Pancreas (tissue), 10 donors: ENCODE results near the gene EMILIN1. TPM values are rescaled to one million over a fixed set of nuclear protein-coding genes. Genes with fewer than 3 reads are reported as not detected.
"Not testable (repeated sequence)": the region's sequence is repeated elsewhere in the genome, so short reads cannot be mapped to it uniquely, and the experiment has no call there.

ENCODE experiments used
- ATAC-seq, 4 donors: fragments of 200-7000 bp; cut with Tn5 transposase; one replicate each; pipeline versions ENCODE4 v1.8.0 to v1.9.1; 2020; ENCODE audit warnings: mild to moderate bottlenecking in 4 of 4, moderate library complexity in 4 of 4
- DNase-seq, 6 donors: peaks; one replicate each; pipeline ENCODE4 v3.0.0-alpha.2; 2020
- FAIRE-seq: peaks from 2 replicates; lab custom pipeline; 2012; peaks lifted over from hg19 to GRCh38; lab: Jason Lieb, UNC
- H3K27ac ChIP-seq, 4 donors: fragments of 200-600 bp; sonication (generic); 1 replicate in 3 of 4; 2 replicates in 1 of 4; pipeline versions ENCODE4 v1.5.0 to v1.8.0; 2020
- H3K27me3 ChIP-seq, 4 donors: fragments of 200-600 bp; one replicate each; pipeline ENCODE4 v1.8.0; 2021
- H3K36me3 ChIP-seq, 3 donors: fragments of 200-600 bp; sonication (generic) in 1 of 3; one replicate each; pipeline versions ENCODE4 v1.5.0 to v1.8.0; 2020 to 2021
- H3K4me1 ChIP-seq, 3 donors: fragments of 200-600 bp; one replicate each; pipeline ENCODE4 v1.8.0; 2021
- H3K4me3 ChIP-seq, 4 donors: fragments of 200-600 bp; sonication (generic) in 2 of 4; one replicate each; pipeline versions ENCODE4 v1.5.0 to v1.8.0; 2020 to 2021
- H3K9me3 ChIP-seq, 4 donors: fragments of 200-600 bp; one replicate each; pipeline ENCODE4 v1.8.0; 2021
- CTCF ChIP-seq, 4 donors: fragments of 200-600 bp; sonication (generic) in 3 of 4; IDR thresholded peaks; one replicate each; pipeline versions ENCODE4 v1.5.0 to v1.8.0; 2021; ENCODE audit warnings: antibody characterized with exemption in 4 of 4
- WGBS, 2 donors: extraction: QIAGEN DNeasy Blood & Tissue Kit; methylation state at CpG; one replicate each; pipeline ENCODE4 v1.1.7; 2013; 5-methylcytosine and 5-hydroxymethylcytosine counted together
- intact Hi-C, 3 donors: fragments of 100-400 bp; cut with DNase I; formaldehyde crosslinking; loops; one replicate each; pipeline versions ENCODE4 v1.11.1 to v1.14.2; 2022
- polyA plus RNA-seq, 2 donors: library from polyadenylated mRNA; stranded (reverse); fragments of 200-250 nt; gene quantifications; one replicate each; pipeline ENCODE4 v1.2.3, GENCODE V29; 2013
- total RNA-seq, 6 donors: library from RNA; stranded (reverse); fragmentation: NEBNext Ultra II Directional in 4 of 6; extraction: Animal tissue kit (Norgen Biotek cat#: 25700) in 4 of 6; gene quantifications; one replicate each; pipeline versions ENCODE4 v1.2.1 to v1.2.4, GENCODE V29; 2021 to 2023
- donor health status: healthy with polysubstance abuse.
- donor health status: DM: no; HTN: no; CAD: no; lungs with moderate emphysema.
- donor health status: DM: no; HTN: no; CAD: no.
- donor health status: control.
- donor health status: control.
- donor health status: Bipolar disorder and iron deficiency.
- donor health status: DM: yes; HTN: yes; CAD: no.
- donor health status: DM: no; HTN: no; CAD: no.
- donor health status: DM: no; HTN: no; CAD: no.
- donor health status: DM: yes; HTN: yes; CAD: no.

Gene EMILIN1
- total and polyA plus RNA-seq, 8 donors = 2.6 to 47.1 (median 7.3) TPM

DNA sequence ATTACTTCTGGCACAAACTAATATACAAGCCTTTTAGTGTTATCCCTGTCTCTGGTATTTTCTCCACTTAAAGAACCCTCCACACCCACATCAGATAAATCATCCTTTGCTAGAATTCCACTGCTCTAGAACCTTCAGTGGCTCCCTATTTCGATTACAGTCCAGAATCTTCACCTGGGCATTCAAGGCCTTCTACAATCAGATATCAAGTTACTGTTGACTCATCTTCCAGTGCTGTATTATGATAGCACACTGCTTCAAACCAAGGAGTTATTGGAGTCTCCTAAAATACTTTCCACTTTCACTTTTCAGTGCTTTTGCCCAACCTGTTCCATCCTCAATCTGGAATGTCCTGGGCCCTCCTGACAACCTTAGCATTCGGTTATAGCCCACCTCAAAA, 37.1 kb downstream of the EMILIN1 start:
- DNase-seq = no peak
- WGBS, 2 donors = 50 to 58% methylated on average over 2 of the region's 2 CpGs
- peaks cover 0 to 7% (median 0%) of the 10 kb centered on the region in 4 donors for H3K27me3 ChIP-seq
- no peak for ATAC-seq
- H3K36me3 ChIP-seq = no peaks in the 10 kb centered on the region
- FAIRE-seq = no peak
- no peak overlapping the region for H3K4me3 ChIP-seq
- peaks cover 0 to 5% (median 3%) of the 10 kb centered on the region in 3 donors for H3K4me1 ChIP-seq
- intact Hi-C loops = no loop called here
- H3K9me3 ChIP-seq = no peaks in the 10 kb centered on the region
- no peak overlapping the region for H3K27ac ChIP-seq
- TF ChIP-seq CTCF (IDR thresholded peaks at IDR 0.05) = no peak

GRCh38 chr2:27117995-27118524, 39.6 kb downstream of the EMILIN1 start:
- Histone ChIP-seq H3K36me3 (no peaks in the 10 kb centered on the region), H3K4me1 (peaks cover 0 to 6% (median 3%) of the 10 kb centered on the region in 3 donors), H3K27me3 (peaks cover 0 to 7% (median 0%) of the 10 kb centered on the region in 4 donors), H3K4me3 (peak overlapping the region in 1 of 4 donors; percentile 42), H3K9me3 (no peaks in the 10 kb centered on the region), H3K27ac (no peak overlapping the region)
- ATAC-seq (peak in 1 of 4 donors; percentile 15), DNase-seq (no peak), FAIRE-seq (no peak)
- intact Hi-C loops = no loop called here
- TF ChIP-seq CTCF (IDR thresholded peaks at IDR 0.05) = no peak
- WGBS, 2 donors = 30 to 33% methylated on average over 14 of the region's 14 CpGs

- H3K9me3 ChIP-seq = no peaks in the 10 kb centered on the region
- no peak within 1 kb of the TSS for H3K27ac ChIP-seq
- H3K4me3 ChIP-seq = peak within 1 kb of the TSS in 2 of 4 donors; percentile 31 to 42
- H3K36me3 ChIP-seq = no peaks in the 10 kb centered on the region
- FAIRE-seq (no peak), DNase-seq (peak in 1 of 6 donors; percentile 70), ATAC-seq (peak in 3 of 4 donors; percentile 23 to 55 (median 27))
- peaks cover 0 to 8% (median 3%) of the 10 kb centered on the region in 3 donors for H3K4me1 ChIP-seq
- no peak for TF ChIP-seq CTCF (IDR thresholded peaks at IDR 0.05)
- 4 to 6% methylated on average over 57 to 84 of the region's 84 CpGs for WGBS, 2 donors
- H3K27me3 ChIP-seq = peaks cover 0 to 7% (median 0%) of the 10 kb centered on the region in 4 donors
- intact Hi-C loops = no loop called here
Measured at GRCh38 chr2:27118525-27119329, 40.3 kb downstream of the EMILIN1 start, which contains the start of gene CGREF1. Gene CGREF1 (minus strand): TSS chr2:27119128. CDS start chr2:27104366, 14,762 bp downstream.

GRCh38 chr2:27119330-27119670, 40.9 kb downstream of the EMILIN1 start:
- peak overlapping the region in 2 of 4 donors; percentile 31 to 42 for H3K4me3 ChIP-seq
- H3K27me3 ChIP-seq, DNase-seq, H3K4me1 ChIP-seq, H3K36me3 ChIP-seq, H3K9me3 ChIP-seq, H3K27ac ChIP-seq, FAIRE-seq, intact Hi-C loops, ATAC-seq: not testable (repeated sequence)
- 71 to 75% methylated on average over 8 of the region's 8 CpGs for WGBS, 2 donors

DNA sequence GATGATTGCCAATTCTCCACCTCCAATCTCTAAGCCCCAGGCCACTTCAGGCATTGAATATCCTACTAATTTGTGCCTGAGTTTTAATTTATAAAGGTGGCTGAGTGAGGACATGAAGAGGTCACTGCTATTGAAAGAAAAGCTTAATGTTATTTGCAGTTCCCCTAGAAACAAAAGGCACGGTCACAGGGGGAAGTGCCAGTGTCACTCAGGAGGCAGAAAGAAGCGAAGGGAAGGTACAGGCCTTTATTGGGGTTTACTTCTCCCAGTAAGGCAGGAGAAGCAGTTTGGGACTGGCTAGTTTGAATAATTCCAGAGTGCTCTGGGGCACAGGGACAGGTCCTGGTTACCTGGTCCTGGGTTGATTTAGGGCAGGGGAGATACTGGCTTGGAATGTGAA, 43.5 kb downstream of the EMILIN1 start:
- H3K9me3 ChIP-seq = no peaks in the 10 kb centered on the region
- TF ChIP-seq CTCF (IDR thresholded peaks at IDR 0.05) = no peak
- no peak overlapping the region for H3K27ac ChIP-seq
- DNase-seq (no peak), FAIRE-seq (no peak), ATAC-seq (no peak)
- no peak overlapping the region for H3K4me3 ChIP-seq
- intact Hi-C loops = no loop called here
- WGBS, 2 donors = 75 to 91% methylated on average over 2 of the region's 2 CpGs
- H3K27me3 ChIP-seq = peaks cover 0 to 7% (median 0%) of the 10 kb centered on the region in 4 donors
- peaks cover 0 to 8% (median 3%) of the 10 kb centered on the region in 3 donors for H3K4me1 ChIP-seq
- H3K36me3 ChIP-seq = no peaks in the 10 kb centered on the region
